GM19025 (cell line): Measurements from ENCODE around the gene ACVR1B.

Experiments used
- ATAC-seq: cut with Tn5 transposase; IDR thresholded peaks from one replicate; pipeline ENCODE4 v1.9.1; 2021; ENCODE audit warnings: mild to moderate bottlenecking, low read depth, moderate library complexity; ENCODE audit not compliant: unreplicated experiment

The ACVR1B gene

GRCh38 chr12:51917041-51917590 is 34.4 kb upstream of the ACVR1B start:
- ATAC-seq, result no peak

- ATAC-seq, result no peak
Observed at GRCh38 chr12:51917746-51918453, 33.6 kb upstream of the ACVR1B start.

- ATAC-seq, result no peak
Observed at GRCh38 chr12:51920046-51920445, 31.5 kb upstream of the ACVR1B start.

GRCh38 chr12:51921017-51921725 is 30.3 kb upstream of the ACVR1B start:
- no peak for ATAC-seq

GRCh38 chr12:51922146-51922545 is 29.4 kb upstream of the ACVR1B start:
- ATAC-seq, result no peak

- no peak for ATAC-seq
Observed at GRCh38 chr12:51922762-51923505, 28.6 kb upstream of the ACVR1B start.

- no peak for ATAC-seq
Observed at GRCh38 chr12:51923506-51924365, 27.8 kb upstream of the ACVR1B start.

GRCh38 chr12:51924551-51925319 is 26.8 kb upstream of the ACVR1B start:
- no peak for ATAC-seq

GRCh38 chr12:51925346-51926063 is 26.0 kb upstream of the ACVR1B start:
- no peak for ATAC-seq

- no peak for ATAC-seq
Observed at GRCh38 chr12:51926064-51926632, 25.4 kb upstream of the ACVR1B start.

- ATAC-seq, result no peak
Observed at GRCh38 chr12:51926718-51927117, 24.8 kb upstream of the ACVR1B start.

GRCh38 chr12:51932218-51933076 is 19.1 kb upstream of the ACVR1B start:
- ATAC-seq, result no peak

- ATAC-seq, result no peak
Observed at GRCh38 chr12:51934080-51934479, 17.4 kb upstream of the ACVR1B start.

- ATAC-seq, result no peak
Observed at GRCh38 chr12:51937926-51938325, 13.6 kb upstream of the ACVR1B start.

GRCh38 chr12:51938726-51939125 is 12.8 kb upstream of the ACVR1B start:
- no peak for ATAC-seq

- no peak for ATAC-seq
Observed at GRCh38 chr12:51941011-51941581, 10.4 kb upstream of the ACVR1B start.

- no peak for ATAC-seq
Observed at GRCh38 chr12:51941604-51942003, 9.9 kb upstream of the ACVR1B start.
